Left lung (tissue), 10 donors: ENCODE results near the gene KCNA4. TPM values are rescaled to one million over a fixed set of nuclear protein-coding genes. Genes with fewer than 3 reads are reported as not detected.

Source experiments
- ATAC-seq: fragments of 200-7000 bp; cut with Tn5 transposase; one replicate; pipeline ENCODE4 v1.9.1; 2020; ENCODE audit warnings: moderate library complexity
- DNase-seq, 4 donors: peaks; one replicate each; pipeline ENCODE4 v3.0.0-alpha.2; 2013 to 2020
- H3K27ac ChIP-seq, 2 donors: fragments of 200-600 bp; sonication (generic) in 1 of 2; one replicate each; pipeline versions ENCODE4 v1.5.0 to v1.8.0; 2020 to 2021
- H3K27me3 ChIP-seq, 2 donors: fragments of 200-600 bp; sonication (generic) in 1 of 2; one replicate each; pipeline versions ENCODE4 v1.5.0 to v1.8.0; 2020 to 2021
- H3K36me3 ChIP-seq, 2 donors: fragments of 200-600 bp; sonication (generic) in 1 of 2; one replicate each; pipeline versions ENCODE4 v1.5.0 to v1.8.0; 2020 to 2021
- H3K4me1 ChIP-seq, 2 donors: fragments of 200-600 bp; one replicate each; pipeline ENCODE4 v1.8.0; 2021
- H3K4me3 ChIP-seq, 2 donors: fragments of 200-600 bp; sonication (generic) in 1 of 2; one replicate each; pipeline versions ENCODE4 v1.5.0 to v1.8.0; 2020 to 2021; ENCODE audit warnings: mild to moderate bottlenecking in 1 of 2
- H3K9me3 ChIP-seq, 2 donors: fragments of 200-600 bp; sonication (generic) in 1 of 2; one replicate each; pipeline versions ENCODE4 v1.5.0 to v1.8.0; 2020 to 2021
- intact Hi-C, 2 donors: fragments of 100-400 bp; cut with DNase I; formaldehyde crosslinking; loops; one replicate each; pipeline versions ENCODE4 v1.11.2 to v1.14.2; 2022
- polyA plus RNA-seq, 6 donors: library from polyadenylated mRNA; unstranded; fragments of 120-200 nt; gene quantifications; one replicate each; pipeline ENCODE4 v1.2.1, GENCODE V29; 2013; ENCODE audit not compliant: insufficient read length in 6 of 6
- total RNA-seq, 2 donors: library from RNA; stranded (reverse); fragmentation: NEBNext Ultra II Directional; extraction: Animal tissue kit (Norgen Biotek cat#: 25700); gene quantifications; one replicate each; pipeline ENCODE4 v1.2.1, GENCODE V29; 2021
- TF ChIP-seq, protein P1 (sequence below), 2 donors: fragments of 200-600 bp; sonication (generic) in 1 of 2; IDR thresholded peaks; one replicate each; pipeline versions ENCODE4 v1.5.0 to v1.8.0; 2021; ENCODE audit warnings: antibody characterized with exemption in 2 of 2
- donor health status: DM: no; HTN: yes; CAD: no.
- donor health status: DM: no; HTN: no; CAD: no.

The KCNA4 gene
- total and polyA plus RNA-seq, 8 donors, result 0.73 to 10.8 (median 6.3) TPM; not detected in 1

- ATAC-seq (no peak), DNase-seq (no peak)
- no peaks in the 10 kb centered on the region for H3K9me3 ChIP-seq
- TF ChIP-seq, protein P1, sequence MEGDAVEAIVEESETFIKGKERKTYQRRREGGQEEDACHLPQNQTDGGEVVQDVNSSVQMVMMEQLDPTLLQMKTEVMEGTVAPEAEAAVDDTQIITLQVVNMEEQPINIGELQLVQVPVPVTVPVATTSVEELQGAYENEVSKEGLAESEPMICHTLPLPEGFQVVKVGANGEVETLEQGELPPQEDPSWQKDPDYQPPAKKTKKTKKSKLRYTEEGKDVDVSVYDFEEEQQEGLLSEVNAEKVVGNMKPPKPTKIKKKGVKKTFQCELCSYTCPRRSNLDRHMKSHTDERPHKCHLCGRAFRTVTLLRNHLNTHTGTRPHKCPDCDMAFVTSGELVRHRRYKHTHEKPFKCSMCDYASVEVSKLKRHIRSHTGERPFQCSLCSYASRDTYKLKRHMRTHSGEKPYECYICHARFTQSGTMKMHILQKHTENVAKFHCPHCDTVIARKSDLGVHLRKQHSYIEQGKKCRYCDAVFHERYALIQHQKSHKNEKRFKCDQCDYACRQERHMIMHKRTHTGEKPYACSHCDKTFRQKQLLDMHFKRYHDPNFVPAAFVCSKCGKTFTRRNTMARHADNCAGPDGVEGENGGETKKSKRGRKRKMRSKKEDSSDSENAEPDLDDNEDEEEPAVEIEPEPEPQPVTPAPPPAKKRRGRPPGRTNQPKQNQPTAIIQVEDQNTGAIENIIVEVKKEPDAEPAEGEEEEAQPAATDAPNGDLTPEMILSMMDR (IDR thresholded peaks at IDR 0.05), result no peak
- H3K27me3 ChIP-seq, result no peaks in the 10 kb centered on the region
- no peaks in the 10 kb centered on the region for H3K36me3 ChIP-seq
- no peak overlapping the region for H3K27ac ChIP-seq
- H3K4me3 ChIP-seq, result no peak overlapping the region
- H3K4me1 ChIP-seq, result no peaks in the 10 kb centered on the region
- intact Hi-C loops, result no loop called here
These were observed 15.7 kb downstream of the KCNA4 start for GRCh38 chr11:30000986-30001750.

DNA sequence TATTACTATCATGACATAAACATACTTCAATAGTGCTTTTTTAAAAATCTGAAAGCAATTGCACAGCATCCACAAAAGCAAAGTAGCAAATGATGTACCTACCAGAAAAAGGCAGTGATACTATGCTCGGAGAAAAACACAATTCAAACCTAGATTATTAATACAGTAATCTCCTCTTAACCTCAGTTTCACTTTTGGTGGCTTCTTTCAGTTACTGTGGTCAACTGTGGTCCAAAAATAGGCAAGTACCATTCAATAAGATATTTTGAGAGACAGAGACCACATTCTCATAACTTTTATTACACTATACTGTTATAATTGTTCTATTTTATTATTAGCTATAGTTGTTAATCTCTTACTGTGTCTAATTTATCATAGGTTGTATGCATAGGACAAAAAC lies 20.8 kb downstream of the KCNA4 start:
- no peaks in the 10 kb centered on the region for H3K4me1 ChIP-seq
- no peaks in the 10 kb centered on the region for H3K9me3 ChIP-seq
- H3K36me3 ChIP-seq, result no peaks in the 10 kb centered on the region
- TF ChIP-seq, protein P1 (IDR thresholded peaks at IDR 0.05), result no peak
- no peak overlapping the region for H3K4me3 ChIP-seq
- H3K27ac ChIP-seq, result no peak overlapping the region
- no peak for ATAC-seq
- H3K27me3 ChIP-seq, result no peaks in the 10 kb centered on the region
- no peak for DNase-seq
- intact Hi-C loops, result no loop called here

- H3K27ac ChIP-seq, result no peak overlapping the region
- no peak for ATAC-seq
- TF ChIP-seq, protein P1 (IDR thresholded peaks at IDR 0.05), result no peak
- H3K4me1 ChIP-seq, result no peaks in the 10 kb centered on the region
- no peaks in the 10 kb centered on the region for H3K36me3 ChIP-seq
- H3K9me3 ChIP-seq, result no peaks in the 10 kb centered on the region
- no peaks in the 10 kb centered on the region for H3K27me3 ChIP-seq
- intact Hi-C loops, result no loop called here
- no peak overlapping the region for H3K4me3 ChIP-seq
- no peak for DNase-seq
These were observed 27.5 kb downstream of the KCNA4 start for GRCh38 chr11:29989174-29989970.

- H3K27ac ChIP-seq, result no peak overlapping the region
- intact Hi-C loops, result no loop called here
- H3K9me3 ChIP-seq, result no peaks in the 10 kb centered on the region
- ATAC-seq (no peak), DNase-seq (no peak)
- no peaks in the 10 kb centered on the region for H3K27me3 ChIP-seq
- H3K4me3 ChIP-seq, result no peak overlapping the region
- no peaks in the 10 kb centered on the region for H3K4me1 ChIP-seq
- TF ChIP-seq, protein P1 (IDR thresholded peaks at IDR 0.05), result no peak
- no peaks in the 10 kb centered on the region for H3K36me3 ChIP-seq
These were observed 31.6 kb downstream of the KCNA4 start for GRCh38 chr11:29985248-29985647.

GRCh38 chr11:29984544-29984943 lies 32.3 kb downstream of the KCNA4 start:
- Histone ChIP-seq H3K9me3 (no peaks in the 10 kb centered on the region), H3K36me3 (no peaks in the 10 kb centered on the region), H3K27ac (no peak overlapping the region), H3K27me3 (no peaks in the 10 kb centered on the region), H3K4me3 (no peak overlapping the region), H3K4me1 (no peaks in the 10 kb centered on the region)
- ATAC-seq, result no peak
- DNase-seq, result no peak
- intact Hi-C loops, result no loop called here
- TF ChIP-seq, protein P1 (IDR thresholded peaks at IDR 0.05), result no peak
